Liver (tissue), 9 donors: ENCODE measurements around the gene SP4. TPM values are rescaled to one million over a fixed set of nuclear protein-coding genes. Genes with fewer than 3 reads are reported as not detected.
A peak's percentile ranks its signal among the peaks of the same experiment; 100 is the strongest.

Experiments used
- DNase-seq: peaks from one replicate; pipeline ENCODE4 v3.0.0-alpha.2; 2017; ENCODE audit warnings: low spot score
- H3K27ac ChIP-seq, 2 donors: one replicate each; pipeline ENCODE4 v1.7.0; 2013; ENCODE audit warnings: inconsistent platforms in 2 of 2, low read length in 2 of 2, control low read depth in 1 of 2, low read depth in 1 of 2, mild to moderate bottlenecking in 1 of 2
- H3K27me3 ChIP-seq, 4 donors: one replicate each; pipeline versions ENCODE4 v1.6.1 to v1.7.0; 2013; ENCODE audit warnings: low read length in 3 of 4, inconsistent platforms in 1 of 4, mild to moderate bottlenecking in 1 of 4, moderate library complexity in 1 of 4; ENCODE audit not compliant: control insufficient read depth in 4 of 4, insufficient read depth in 4 of 4
- H3K36me3 ChIP-seq, 4 donors: one replicate each; pipeline versions ENCODE4 v1.6.1 to v1.7.0; 2013; ENCODE audit warnings: low read length in 3 of 4, mild to moderate bottlenecking in 3 of 4, low read depth in 1 of 4, moderate library complexity in 1 of 4; ENCODE audit not compliant: control insufficient read depth in 4 of 4, insufficient read depth in 3 of 4
- H3K4me1 ChIP-seq, 4 donors: one replicate each; pipeline versions ENCODE4 v1.6.1 to v1.7.0; 2013; ENCODE audit warnings: low read length in 3 of 4, mild to moderate bottlenecking in 3 of 4, moderate library complexity in 1 of 4; ENCODE audit not compliant: control insufficient read depth in 4 of 4, insufficient read depth in 4 of 4
- H3K4me3 ChIP-seq, 3 donors: one replicate each; pipeline versions ENCODE4 v1.6.1 to v1.7.0; 2013; ENCODE audit warnings: low read length in 3 of 3, control low read depth in 1 of 3, low read depth in 1 of 3, mild to moderate bottlenecking in 1 of 3
- H3K9ac ChIP-seq, 2 donors: one replicate each; pipeline ENCODE4 v1.7.0; 2013; ENCODE audit warnings: low read length in 2 of 2, mild to moderate bottlenecking in 2 of 2, moderate library complexity in 2 of 2, control low read depth in 1 of 2, low read depth in 1 of 2
- H3K9me3 ChIP-seq, 4 donors: one replicate each; pipeline versions ENCODE4 v1.6.1 to v1.7.0; 2013; ENCODE audit warnings: low read length in 3 of 4; ENCODE audit not compliant: control insufficient read depth in 4 of 4
- ATF3 ChIP-seq: IDR thresholded peaks from 2 replicates; pipeline ENCODE4 v1.6.1; 2016; ENCODE audit warnings: antibody characterized with exemption
- CTCF ChIP-seq: fragments of 150-350 bp; IDR thresholded peaks from 2 replicates; pipeline ENCODE4 v1.5.1; 2017; ENCODE audit warnings: improper control_type of control experiment, low read depth, low read length; ENCODE audit not compliant: missing input control
- FOXA1 ChIP-seq: IDR thresholded peaks from 2 replicates; pipeline ENCODE4 v1.6.1; 2016; ENCODE audit warnings: antibody characterized with exemption
- FOXA2 ChIP-seq: IDR thresholded peaks from 2 replicates; pipeline ENCODE4 v1.6.1; 2016; ENCODE audit warnings: antibody characterized with exemption
- GABPA ChIP-seq, 2 donors: IDR thresholded peaks in 1 of 2; conservative IDR thresholded peaks in 1 of 2; 2 replicates each; pipeline ENCODE4 v1.6.1; 2016; ENCODE audit warnings: antibody characterized with exemption in 2 of 2, mild to moderate bottlenecking in 1 of 2, moderate library complexity in 1 of 2
- HNF4G ChIP-seq: IDR thresholded peaks from 2 replicates; pipeline ENCODE4 v1.6.1; 2016; ENCODE audit warnings: antibody characterized with exemption
- MAX ChIP-seq: IDR thresholded peaks from 2 replicates; pipeline ENCODE4 v1.6.1; 2016; ENCODE audit warnings: antibody characterized with exemption
- NR2F2 ChIP-seq: IDR thresholded peaks from 2 replicates; pipeline ENCODE4 v1.6.1; 2016; ENCODE audit warnings: antibody characterized with exemption
- RAD21 ChIP-seq, 2 donors: IDR thresholded peaks; 2 replicates each; pipeline ENCODE4 v1.6.1; 2016; ENCODE audit warnings: antibody characterized with exemption in 2 of 2, mild to moderate bottlenecking in 2 of 2
- REST ChIP-seq: IDR thresholded peaks from 2 replicates; pipeline ENCODE4 v1.6.1; 2016; ENCODE audit warnings: antibody characterized with exemption, mild to moderate bottlenecking
- SP1 ChIP-seq: IDR thresholded peaks from 2 replicates; pipeline ENCODE4 v1.6.1; 2018; ENCODE audit warnings: antibody characterized with exemption, mild to moderate bottlenecking
- ZBTB33 ChIP-seq: IDR thresholded peaks from 2 replicates; pipeline ENCODE4 v1.6.1; 2016; ENCODE audit warnings: antibody characterized with exemption
- WGBS: extraction: QIAGEN DNeasy Blood & Tissue Kit; methylation state at CpG from one replicate; pipeline ENCODE4 v1.1.7; 2013; 5-methylcytosine and 5-hydroxymethylcytosine counted together
- polyA plus RNA-seq, 2 donors: library from polyadenylated mRNA; stranded (reverse) in 1 of 2; unstranded in 1 of 2; fragments of 200-250 nt in 1 of 2; fragments of >200 nt in 1 of 2; fragmentation: Nextera tagmentation in 1 of 2; extraction: Ambion mirVana in 1 of 2; gene quantifications; one replicate each; pipeline versions ENCODE4 v1.2.1 to v1.2.3, GENCODE V29; 2013 to 2015
- total RNA-seq, 2 donors: library from RNA; depleted of rRNA; stranded (reverse); fragments of >200 nt; gene quantifications; one replicate each; pipeline ENCODE4 v1.2.3, GENCODE V29; 2014
- donor health status: healthy.
- donor health status: healthy.
- donor health status: healthy.
- donor health status: healthy.
- donor health status: healthy.

Gene SP4
- total and polyA plus RNA-seq, 4 donors = 0.61 to 13.2 (median 6.7) TPM

GRCh38 chr7:21425290-21425689 lies 2.6 kb upstream of the SP4 start:
- H3K27me3 ChIP-seq = no peaks in the 10 kb centered on the region
- no peak overlapping the region for H3K9ac ChIP-seq
- TF ChIP-seq GABPA (IDR thresholded peaks at IDR 0.05 in 1 of 2, conservative IDR thresholded peaks at IDR 0.05 in 1 of 2) = no peak
- no peak for TF ChIP-seq HNF4G
- no peak for TF ChIP-seq MAX
- 97% methylated on average over 10 of the region's 10 CpGs for WGBS
- no peaks in the 10 kb centered on the region for H3K9me3 ChIP-seq
- H3K36me3 ChIP-seq = no peaks in the 10 kb centered on the region
- H3K4me1 ChIP-seq = peaks cover 0 to 13% (median 8%) of the 10 kb centered on the region in 4 donors
- no peak overlapping the region for H3K4me3 ChIP-seq
- no peak for DNase-seq
- no peak overlapping the region for H3K27ac ChIP-seq

- Histone ChIP-seq H3K27me3 (no peaks in the 10 kb centered on the region), H3K4me3 (peak overlapping the region; percentile 34 to 65 (median 39)), H3K36me3 (no peaks in the 10 kb centered on the region), H3K27ac (no peak overlapping the region), H3K4me1 (peaks cover 0 to 16% (median 8%) of the 10 kb centered on the region in 4 donors), H3K9me3 (no peaks in the 10 kb centered on the region), H3K9ac (peak overlapping the region in 1 of 2 donors; percentile 37)
- WGBS = 5% methylated on average over 35 of the region's 35 CpGs
- TF ChIP-seq SP1 (no peak), NR2F2 (no peak), ATF3 (no peak), RAD21 (IDR thresholded peaks at IDR 0.05) (peak; percentile 28 to 53), HNF4G (no peak), REST (no peak)
- no peak for DNase-seq
Observed at GRCh38 chr7:21426286-21427181, 1.3 kb upstream of the SP4 start.

- Histone ChIP-seq H3K27me3 (no peaks in the 10 kb centered on the region), H3K4me1 (peaks cover 0 to 16% (median 8%) of the 10 kb centered on the region in 4 donors), H3K36me3 (no peaks in the 10 kb centered on the region), H3K4me3 (peak overlapping the region; percentile 34 to 97 (median 85)), H3K9ac (peak overlapping the region in 1 of 2 donors; percentile 90), H3K9me3 (no peaks in the 10 kb centered on the region), H3K27ac (peak overlapping the region; percentile 95 to 100)
- DNase-seq = peak; percentile 98
- under 1% methylated on average over 57 of the region's 57 CpGs for WGBS
- TF ChIP-seq ZBTB33 = no peak
- peak; percentile 32 for TF ChIP-seq CTCF
- no peak for TF ChIP-seq FOXA2
- peak; percentile 32 for TF ChIP-seq MAX
- TF ChIP-seq FOXA1 = peak; percentile 71
- TF ChIP-seq RAD21 (IDR thresholded peaks at IDR 0.05) = no peak
- TF ChIP-seq GABPA (IDR thresholded peaks at IDR 0.05 in 1 of 2, conservative IDR thresholded peaks at IDR 0.05 in 1 of 2) = peak; percentile 42 to 82
- no peak for TF ChIP-seq NR2F2
Observed at GRCh38 chr7:21427182-21427870, 557 bp upstream of the SP4 start.
